Middle frontal gyrus (tissue), 1 donor: ENCODE results near the gene TAOK2.
"Not testable (repeated sequence)": the region's sequence is repeated elsewhere in the genome, so short reads cannot be mapped to it uniquely, and the experiment has no call there.

Source experiments
- DNase-seq: peaks from one replicate; pipeline ENCODE4 v3.0.0-alpha.2; 2015; ENCODE audit warnings: low spot score; ENCODE audit errors: extremely low spot score

The TAOK2 gene

GRCh38 chr16:30023586-30023985 lies 49.9 kb downstream of the TAOK2 start:
- no peak for DNase-seq

GRCh38 chr16:30024451-30024850 lies 50.8 kb downstream of the TAOK2 start:
- no peak for DNase-seq

GRCh38 chr16:30025156-30025555 lies 51.5 kb downstream of the TAOK2 start:
- no peak for DNase-seq

DNA sequence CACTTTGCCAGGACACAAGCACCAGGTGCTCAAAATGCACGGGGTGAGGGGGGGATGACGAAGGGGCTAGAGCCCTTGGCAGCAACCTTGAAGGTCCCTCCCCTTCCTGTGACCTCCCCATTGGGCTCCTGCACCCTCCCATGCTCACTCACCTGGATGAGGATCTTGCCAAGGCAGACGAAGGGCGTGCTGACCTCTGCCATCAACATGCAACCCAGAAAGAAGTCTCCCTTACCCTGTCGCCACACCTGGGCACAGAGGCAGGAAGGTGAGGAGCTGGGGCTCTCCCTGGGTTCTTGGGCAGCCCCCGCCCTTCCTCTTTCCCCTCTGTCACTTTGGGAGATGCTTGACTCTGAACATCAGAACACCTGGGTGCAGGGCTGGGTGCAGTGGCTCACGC lies 51.9 kb downstream of the TAOK2 start:
- DNase-seq, result no peak

DNA sequence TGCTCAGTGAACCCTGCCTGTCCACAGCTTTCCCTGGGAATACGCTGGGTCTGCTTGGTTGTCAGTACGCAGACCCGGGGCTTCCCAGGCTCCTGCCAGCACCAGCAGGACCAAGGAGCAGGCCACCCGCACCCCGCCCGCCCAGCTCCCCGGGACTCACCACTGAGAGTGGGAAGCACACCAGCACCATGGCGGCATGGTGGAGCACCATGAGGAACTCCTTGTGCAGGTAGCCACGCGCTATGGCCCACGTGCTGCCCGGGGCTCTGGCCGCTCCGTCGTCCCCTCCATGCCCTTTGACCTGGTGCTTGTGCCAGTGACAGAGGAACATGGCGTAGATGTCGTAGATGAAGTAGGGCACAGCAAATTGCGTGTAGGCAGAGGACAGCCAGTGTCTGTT lies 52.8 kb downstream of the TAOK2 start:
- DNase-seq, result no peak

GRCh38 chr16:30027588-30028437 lies 54.1 kb downstream of the TAOK2 start:
- DNase-seq, result no peak

- no peak for DNase-seq
Observed at GRCh38 chr16:30028438-30029076, 54.9 kb downstream of the TAOK2 start.

GRCh38 chr16:30030011-30030685 lies 56.5 kb downstream of the TAOK2 start:
- DNase-seq, result no peak

GRCh38 chr16:30030841-30031413 lies 57.3 kb downstream of the TAOK2 start, which contains the start of gene TLCD3B:
TLCD3B (minus strand) TSS chr16:30031271; CDS start chr16:30030527, 744 bp downstream.
- DNase-seq, result no peak

GRCh38 chr16:30031477-30031918 lies 57.8 kb downstream of the TAOK2 start:
- no peak for DNase-seq

GRCh38 chr16:30032083-30032819 lies 58.6 kb downstream of the TAOK2 start:
- no peak for DNase-seq

- DNase-seq, result no peak
Observed at GRCh38 chr16:30033270-30033669, 59.6 kb downstream of the TAOK2 start.

GRCh38 chr16:30040221-30040620 lies 66.6 kb downstream of the TAOK2 start:
- DNase-seq, result no peak

DNA sequence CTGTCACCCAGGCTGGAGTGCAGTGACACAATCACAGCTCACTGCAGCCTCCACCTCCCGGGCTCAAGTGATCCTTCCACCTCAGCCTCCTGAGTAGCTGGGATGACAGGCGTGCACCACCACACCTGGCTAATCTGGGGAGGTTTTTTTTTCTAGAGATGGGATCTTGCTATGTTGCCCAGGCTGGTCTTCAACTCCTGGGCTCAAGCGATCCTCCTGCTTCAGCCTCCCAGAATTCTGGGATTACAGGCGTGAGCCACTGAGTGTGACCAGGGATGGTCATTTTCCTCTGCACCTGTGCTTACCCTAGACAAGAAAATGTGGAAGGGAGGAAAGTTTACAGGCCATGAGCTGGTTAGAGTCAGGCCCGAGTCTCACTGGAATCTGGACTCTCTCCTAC lies 67.0 kb downstream of the TAOK2 start:
- not testable (repeated sequence) for DNase-seq

- no peak for DNase-seq
Observed at GRCh38 chr16:30041841-30042240, 68.2 kb downstream of the TAOK2 start.
